HFF-Myc (cell line): Measurements from ENCODE around the gene KCNQ5.

ENCODE experiments used
- DNase-seq: peaks from one replicate; pipeline ENCODE4 v3.0.0-alpha.2; 2011; ENCODE audit warnings: low read depth; ENCODE audit errors: extremely low read depth
- H3K4me3 ChIP-seq: replicated peaks from 2 replicates; pipeline ENCODE4 v1.5.1; 2011; ENCODE audit warnings: low read depth, mild to moderate bottlenecking, control low read depth, low read length
- CTCF ChIP-seq: IDR thresholded peaks from 2 replicates; pipeline ENCODE4 v1.5.1; 2012; ENCODE audit warnings: mild to moderate bottlenecking, low read depth, low read length, control low read depth; ENCODE audit errors: missing control alignments

Gene KCNQ5

GRCh38 chr6:72616406-72617015 lies 5.4 kb upstream of the KCNQ5 start:
- no peak for DNase-seq
- no peak overlapping the region for H3K4me3 ChIP-seq
- peak; percentile 51 for TF ChIP-seq CTCF

- no peak for TF ChIP-seq CTCF
- no peak overlapping the region for H3K4me3 ChIP-seq
- DNase-seq: no peak
Observed at GRCh38 chr6:72617721-72618120, 4.1 kb upstream of the KCNQ5 start.

GRCh38 chr6:72619883-72620696 lies 1.8 kb upstream of the KCNQ5 start:
- H3K4me3 ChIP-seq: peak overlapping the region; percentile 88
- DNase-seq: no peak
- TF ChIP-seq CTCF: no peak

GRCh38 chr6:72620871-72621290 lies 983 bp upstream of the KCNQ5 start:
- DNase-seq: no peak
- H3K4me3 ChIP-seq: peak overlapping the region; percentile 88

GRCh38 chr6:72622094-72622940 lies 453 bp downstream of the KCNQ5 start:
- peak overlapping the region; percentile 88 for H3K4me3 ChIP-seq
- DNase-seq: no peak
- TF ChIP-seq CTCF: no peak

More at GRCh38 chr6:72620871-72621290, 983 bp upstream of the KCNQ5 start:
- no peak for TF ChIP-seq CTCF

- DNase-seq: no peak
- H3K4me3 ChIP-seq: peak overlapping the region; percentile 88
- no peak for TF ChIP-seq CTCF
Observed at GRCh38 chr6:72623808-72624207, 1.9 kb downstream of the KCNQ5 start.
